LHCN-M2 (cell line): ENCODE results near the gene CDK17. TPM values are rescaled to one million over a fixed set of nuclear protein-coding genes. Genes with fewer than 3 reads are reported as not detected.

Experiments
- DNase-seq: peaks from one replicate; pipeline ENCODE4 v3.0.0-alpha.2; 2012; ENCODE audit warnings: low read depth
- total RNA-seq: library from RNA; depleted of rRNA; stranded (reverse); fragments of >200 nt; gene quantifications from 2 replicates; pipeline ENCODE4 v1.2.3, GENCODE V29; 2014

Gene CDK17
- total RNA-seq, 1 experiment from 2014 or later, result 73.7 TPM

GRCh38 chr12:96265836-96266235 is 134.4 kb downstream of the CDK17 start:
- DNase-seq, result no peak

- no peak for DNase-seq
Observed at GRCh38 chr12:96265400-96265799, 134.8 kb downstream of the CDK17 start.

GRCh38 chr12:96263449-96263902 is 136.8 kb downstream of the CDK17 start:
- DNase-seq, result no peak

GRCh38 chr12:96261557-96261956 is 138.7 kb downstream of the CDK17 start:
- DNase-seq, result no peak

- no peak for DNase-seq
Observed at GRCh38 chr12:96260644-96261043, 139.6 kb downstream of the CDK17 start.

- DNase-seq, result no peak
Observed at GRCh38 chr12:96260231-96260630, 140.0 kb downstream of the CDK17 start.

GRCh38 chr12:96258104-96258961 is 141.9 kb downstream of the CDK17 start:
- peak; percentile 79 for DNase-seq

GRCh38 chr12:96257550-96258103 is 142.6 kb downstream of the CDK17 start:
- no peak for DNase-seq

- peak; percentile 48 for DNase-seq
Observed at GRCh38 chr12:96256672-96257361, 143.4 kb downstream of the CDK17 start.

- peak; percentile 74 for DNase-seq
Observed at GRCh38 chr12:96255077-96255476, 145.2 kb downstream of the CDK17 start.

- DNase-seq, result no peak
Observed at GRCh38 chr12:96250119-96250685, 150.0 kb downstream of the CDK17 start.

GRCh38 chr12:96249196-96250118 is 150.8 kb downstream of the CDK17 start:
- no peak for DNase-seq

- no peak for DNase-seq
Observed at GRCh38 chr12:96248136-96248931, 151.9 kb downstream of the CDK17 start.

GRCh38 chr12:96247563-96247962 is 152.7 kb downstream of the CDK17 start:
- peak; percentile 78 for DNase-seq

GRCh38 chr12:96246926-96247505 is 153.2 kb downstream of the CDK17 start:
- DNase-seq, result no peak

- no peak for DNase-seq
Observed at GRCh38 chr12:96244826-96245225, 155.4 kb downstream of the CDK17 start.

- no peak for DNase-seq
Observed at GRCh38 chr12:96242597-96242996, 157.6 kb downstream of the CDK17 start.

GRCh38 chr12:96241846-96242256 is 158.4 kb downstream of the CDK17 start:
- peak; percentile 52 for DNase-seq

- DNase-seq, result no peak
Observed at GRCh38 chr12:96241431-96241830, 158.8 kb downstream of the CDK17 start.

- DNase-seq, result no peak
Observed at GRCh38 chr12:96240656-96241055, 159.6 kb downstream of the CDK17 start.
